HG02571 (cell line): ENCODE measurements around the gene FAM180B.
"Not testable (repeated sequence)": the region's sequence is repeated elsewhere in the genome, so short reads cannot be mapped to it uniquely, and the experiment has no call there.

ENCODE experiments used
- ATAC-seq: cut with Tn5 transposase; IDR thresholded peaks from one replicate; pipeline ENCODE4 v1.9.1; 2021; ENCODE audit warnings: mild to moderate bottlenecking, moderate library complexity; ENCODE audit not compliant: unreplicated experiment

Gene FAM180B

DNA sequence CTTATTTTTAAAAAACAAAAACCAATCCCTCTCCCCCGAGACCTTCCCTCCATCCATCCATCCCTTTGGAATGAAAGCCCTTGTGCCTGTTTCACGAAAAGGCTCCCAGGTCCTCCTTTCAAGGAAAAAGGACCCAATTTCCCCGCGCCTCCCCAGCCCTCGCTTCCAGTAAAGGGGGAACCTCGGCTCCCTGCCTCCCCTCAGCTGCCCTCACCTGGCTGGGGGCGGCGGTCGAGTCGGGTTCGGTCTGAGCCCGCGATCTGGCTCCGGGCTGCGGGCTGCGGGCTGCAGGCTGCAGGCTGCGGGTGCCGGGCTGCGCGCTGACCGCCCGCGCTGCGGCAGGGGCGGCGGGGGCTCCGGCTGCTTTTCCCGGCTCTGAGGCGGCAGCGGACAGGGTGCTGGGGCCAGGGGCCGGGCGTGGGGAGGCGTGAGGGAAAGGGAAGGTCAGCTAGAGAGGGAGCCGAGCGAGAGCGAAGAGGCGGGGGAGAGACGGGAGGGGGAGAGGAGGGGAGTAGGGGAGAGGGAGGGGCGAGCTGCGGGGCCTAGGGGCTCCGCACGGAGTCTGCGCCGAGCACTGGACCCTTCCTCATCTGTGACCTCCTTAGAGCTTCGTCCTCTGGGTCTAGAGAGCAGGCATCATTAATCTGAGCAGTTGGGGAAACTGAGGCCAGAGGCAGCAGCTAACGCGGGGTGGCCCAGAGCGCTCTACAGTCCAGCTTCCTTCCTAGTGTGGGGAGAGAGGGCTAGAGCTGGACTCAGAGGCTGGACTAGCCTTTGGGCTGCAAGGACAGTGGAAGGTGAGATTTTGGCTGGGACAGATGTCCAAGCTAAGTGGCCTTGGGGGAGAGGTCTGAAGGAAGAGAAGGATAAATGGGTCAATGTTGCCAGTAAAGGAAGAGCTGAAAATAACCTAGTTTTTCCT is 7.7 kb downstream of the FAM180B start, which contains the start of gene C1QTNF4:
Gene C1QTNF4 (minus strand): TSS at position 478 of the 922 bp plus-strand sequence. CDS start 3,601 bp downstream, outside the sequence.
- ATAC-seq = no peak

DNA sequence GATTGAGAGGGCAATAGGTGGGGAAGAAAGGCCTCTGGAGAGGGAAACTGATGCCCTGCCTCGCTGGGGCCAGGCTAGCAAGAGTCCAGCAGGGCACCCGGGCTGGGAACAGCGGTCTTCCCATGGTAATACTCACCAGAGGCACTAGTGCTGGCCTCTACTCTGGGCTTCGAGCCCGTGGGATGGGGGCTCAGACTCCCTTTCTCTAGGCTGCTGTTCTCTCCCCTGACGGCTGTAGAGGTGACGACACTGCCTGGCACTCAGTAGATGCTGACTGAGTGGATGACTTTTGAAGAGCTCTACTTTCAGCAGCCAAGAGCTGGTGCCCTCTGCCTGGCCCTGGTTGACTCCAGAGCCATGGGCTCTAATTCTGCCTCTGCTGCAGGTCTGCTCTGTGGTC is 8.6 kb downstream of the FAM180B start:
- ATAC-seq = no peak

DNA sequence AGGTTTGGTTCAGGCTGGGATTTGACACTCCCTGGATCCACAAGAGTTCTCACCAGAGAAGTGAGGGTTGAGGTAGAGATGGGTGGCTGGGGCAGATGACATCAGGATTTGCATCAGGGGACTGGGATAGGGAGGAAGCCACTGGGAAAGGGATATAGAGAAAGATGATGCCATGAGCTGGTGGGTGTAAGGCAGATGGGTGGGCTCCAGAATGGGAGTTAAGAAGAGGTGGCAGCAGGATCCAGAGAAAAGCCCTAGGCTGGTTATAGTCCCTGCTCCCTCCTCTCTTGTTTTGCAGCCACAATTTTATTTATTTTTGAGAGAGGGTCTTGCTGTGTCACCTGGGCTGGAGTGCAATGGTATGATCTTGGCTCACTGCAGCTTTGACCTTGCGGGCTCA is 9.5 kb downstream of the FAM180B start:
- no peak for ATAC-seq

DNA sequence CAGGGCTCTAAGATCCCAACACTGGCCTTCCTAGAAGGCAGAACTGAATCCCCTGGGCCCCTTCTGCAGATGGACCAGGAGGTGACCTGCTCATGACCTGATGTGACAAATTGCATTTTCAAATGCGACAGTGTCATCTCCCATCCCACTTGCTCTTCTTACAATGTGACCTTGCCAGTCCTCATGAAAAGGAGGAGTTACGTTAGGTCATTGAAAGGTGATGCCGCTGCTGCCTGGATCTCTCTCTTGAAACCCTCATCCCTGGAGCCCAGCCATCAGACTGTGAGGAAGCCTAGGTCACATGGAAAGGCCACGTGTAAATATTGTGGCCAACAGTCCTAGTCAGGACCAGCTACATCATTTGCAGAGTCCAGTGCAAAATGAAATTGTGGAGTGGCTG is 13.4 kb downstream of the FAM180B start:
- ATAC-seq = no peak

DNA sequence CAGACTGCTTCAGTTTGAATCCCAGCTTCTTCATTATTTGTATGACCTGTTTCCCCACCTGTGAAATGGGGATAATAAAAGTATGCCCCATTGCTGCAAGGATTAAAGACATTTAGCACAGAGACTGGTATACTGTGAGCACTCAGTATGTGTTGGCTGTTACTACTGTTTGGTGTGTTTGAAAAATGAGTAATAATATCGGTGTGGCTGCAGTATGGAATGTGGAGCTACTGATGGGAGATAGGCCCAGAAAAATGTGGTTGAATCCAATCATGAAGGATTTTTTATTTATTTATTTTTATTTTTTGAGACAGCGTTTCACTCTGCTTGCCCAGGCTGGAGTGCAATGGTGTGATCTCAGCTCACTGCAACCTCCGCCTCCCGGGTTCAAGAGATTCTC is 16.8 kb downstream of the FAM180B start:
- no peak for ATAC-seq

DNA sequence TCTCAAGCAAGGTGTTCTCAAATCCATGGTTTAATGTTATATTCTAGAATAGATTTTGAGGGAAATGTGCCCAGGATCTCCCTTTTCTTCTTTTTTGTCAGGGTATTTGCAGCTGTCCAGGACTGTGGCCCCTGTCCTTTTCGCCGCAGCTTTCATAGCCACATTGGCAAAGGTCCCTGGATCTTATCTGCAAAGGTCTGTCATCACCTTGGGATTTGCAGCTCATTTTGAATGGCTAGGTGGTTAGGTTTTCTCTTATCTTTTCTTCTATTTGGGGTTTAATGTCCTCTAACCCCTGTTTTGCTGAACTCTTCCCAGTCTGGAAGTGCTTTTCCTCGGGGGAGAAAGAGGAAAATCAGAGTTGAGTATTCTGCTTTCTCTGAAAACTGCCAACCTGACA is 19.4 kb downstream of the FAM180B start:
- no peak for ATAC-seq

DNA sequence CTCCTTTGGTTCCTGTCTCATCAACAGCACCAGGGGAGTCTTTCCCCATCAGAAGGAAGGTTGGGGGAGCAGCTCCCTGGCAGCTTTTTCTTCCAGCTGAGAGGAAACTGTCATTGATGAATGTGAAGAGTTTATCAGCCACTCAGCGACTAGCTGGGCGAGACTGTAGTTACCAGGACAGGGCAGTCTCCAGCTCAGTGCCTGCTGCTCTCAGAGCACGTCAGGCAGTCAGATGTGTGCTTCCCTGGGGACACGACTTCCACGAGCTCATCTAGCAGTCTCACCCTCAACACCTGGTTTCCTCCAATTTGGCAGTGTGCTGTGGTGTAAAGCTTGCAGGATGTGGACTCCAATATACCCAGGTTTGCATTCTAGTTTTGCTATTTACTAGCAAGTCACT is 20.3 kb downstream of the FAM180B start:
- ATAC-seq = no peak

DNA sequence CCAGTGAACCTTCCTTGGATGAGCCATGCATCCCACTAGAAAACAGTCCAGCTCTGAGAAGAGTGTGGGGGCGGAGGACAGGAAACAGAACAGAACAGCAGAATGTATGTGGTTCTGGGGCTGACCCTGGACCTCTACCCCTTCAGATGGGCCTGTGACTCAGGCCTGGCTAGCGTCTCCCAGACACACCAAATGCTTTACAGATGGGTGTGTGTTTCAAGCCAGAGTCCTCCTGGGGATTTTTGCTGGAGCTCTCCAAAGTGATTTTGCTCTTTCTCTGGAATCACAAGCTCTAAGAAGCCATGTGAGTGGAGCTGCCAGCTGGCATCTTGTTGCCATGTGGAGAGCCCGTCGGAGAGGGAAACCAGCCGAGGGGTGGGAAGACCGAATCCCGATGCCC is 20.9 kb downstream of the FAM180B start:
- ATAC-seq = no peak

DNA sequence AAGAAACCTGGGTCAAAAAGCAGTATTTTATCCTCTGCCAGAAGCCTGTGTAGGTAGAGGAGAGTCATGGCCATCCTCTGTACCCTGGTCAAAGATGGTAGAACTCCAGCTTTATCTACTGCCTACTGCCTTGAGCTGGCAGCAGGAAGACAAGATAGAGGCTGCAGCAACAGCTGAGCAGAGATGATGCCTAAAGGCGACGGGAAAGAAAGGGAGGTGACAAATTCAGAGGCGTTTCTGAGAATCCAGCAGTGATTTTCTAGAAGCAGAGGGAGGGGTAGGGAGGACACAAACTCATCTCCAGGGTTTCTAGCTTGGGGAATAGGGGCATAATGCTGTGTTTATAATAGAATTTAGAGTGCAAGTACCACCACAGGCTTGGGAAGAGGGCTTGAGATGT is 23.2 kb downstream of the FAM180B start:
- no peak for ATAC-seq

DNA sequence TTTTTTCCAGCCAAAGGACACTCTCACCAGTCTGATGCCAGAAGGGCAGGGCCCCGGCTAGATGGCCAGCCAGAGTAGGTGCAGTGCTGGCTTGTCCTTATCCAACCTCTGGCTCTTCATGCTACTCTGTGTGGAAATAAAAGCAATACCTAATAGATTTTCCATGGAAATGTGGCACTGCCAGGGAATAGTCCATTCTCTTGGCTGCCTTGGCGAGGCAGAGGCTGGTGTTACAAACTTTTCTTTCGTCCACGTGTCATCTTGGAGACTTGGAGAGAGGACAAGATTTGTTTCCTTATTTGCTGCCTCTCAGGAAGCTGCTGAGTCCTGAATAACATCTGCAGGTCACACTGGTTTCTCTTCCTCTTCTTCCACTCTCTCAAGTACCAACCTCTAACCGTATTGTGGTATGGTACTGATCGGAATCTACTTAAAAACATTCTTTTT is 24.9 kb downstream of the FAM180B start:
- ATAC-seq = no peak

DNA sequence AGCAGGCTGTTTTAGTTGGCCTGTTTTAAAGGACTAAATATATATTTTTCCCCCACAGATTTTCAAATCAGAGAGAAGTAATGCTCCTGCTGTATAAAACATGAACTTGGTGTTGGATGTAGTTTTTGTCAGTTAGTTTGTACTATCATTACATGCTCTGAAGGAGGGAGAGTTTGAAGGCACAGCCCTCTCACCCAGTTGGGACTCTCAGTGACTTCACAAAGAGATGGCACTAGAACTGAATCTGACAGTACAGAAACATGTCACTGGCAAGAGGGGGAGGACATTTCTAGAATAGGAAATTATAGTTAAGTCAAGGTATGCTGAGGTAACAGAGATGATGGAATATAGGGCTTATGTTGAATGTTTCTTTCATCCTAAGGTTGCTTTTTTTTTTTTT is 28.8 kb downstream of the FAM180B start:
- ATAC-seq = no peak

DNA sequence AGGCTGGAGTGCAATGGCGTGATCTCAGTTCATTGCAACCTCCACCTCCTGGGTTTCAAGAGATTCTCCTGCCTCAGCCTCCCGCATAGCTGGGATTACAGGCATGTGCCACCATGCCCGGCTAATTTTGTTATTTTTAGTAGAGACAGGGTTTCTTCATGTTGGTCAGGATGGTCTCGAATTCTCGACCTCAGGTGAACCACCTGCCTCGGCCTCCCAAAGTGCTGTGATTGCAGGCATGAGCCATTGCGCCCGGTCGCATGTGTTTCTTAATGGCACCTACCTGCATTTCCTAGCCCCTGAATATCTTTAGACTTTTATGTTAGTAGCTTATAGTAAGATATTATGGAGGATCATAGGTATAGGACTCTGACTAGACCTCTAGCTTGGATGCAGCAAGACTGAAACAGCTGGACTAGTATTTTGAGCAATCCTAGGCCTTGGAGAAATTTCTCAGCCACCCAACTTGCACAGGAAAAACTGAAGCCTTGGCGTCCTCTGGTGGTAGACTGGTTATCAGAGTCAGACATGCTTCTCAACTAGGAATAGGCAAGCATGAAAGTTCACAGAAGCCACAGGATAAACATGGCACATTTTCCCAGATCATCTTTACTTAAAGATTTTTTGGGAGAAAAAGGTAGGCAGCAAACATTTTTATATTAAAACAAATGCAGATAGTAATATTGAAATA is 30.4 kb downstream of the FAM180B start:
- no peak for ATAC-seq

DNA sequence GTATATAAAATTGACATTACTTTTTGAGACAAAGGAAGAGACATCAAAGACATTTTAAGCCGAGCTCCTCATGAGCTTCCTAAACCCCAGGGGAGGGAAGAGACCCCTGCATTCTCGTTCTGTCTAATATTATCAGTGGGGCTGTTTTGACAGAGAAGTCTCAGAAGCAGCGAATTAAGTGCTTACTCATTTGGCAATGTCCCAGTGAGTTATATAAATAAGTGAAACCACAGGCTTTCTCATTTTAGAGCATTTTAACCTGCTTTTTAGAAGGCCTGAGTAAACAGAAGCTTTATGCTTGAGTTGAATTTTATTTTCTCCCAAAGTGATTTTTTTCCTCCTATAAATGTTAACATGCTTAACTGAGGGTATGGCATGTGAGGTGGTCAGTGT is 30.9 kb downstream of the FAM180B start:
- no peak for ATAC-seq

DNA sequence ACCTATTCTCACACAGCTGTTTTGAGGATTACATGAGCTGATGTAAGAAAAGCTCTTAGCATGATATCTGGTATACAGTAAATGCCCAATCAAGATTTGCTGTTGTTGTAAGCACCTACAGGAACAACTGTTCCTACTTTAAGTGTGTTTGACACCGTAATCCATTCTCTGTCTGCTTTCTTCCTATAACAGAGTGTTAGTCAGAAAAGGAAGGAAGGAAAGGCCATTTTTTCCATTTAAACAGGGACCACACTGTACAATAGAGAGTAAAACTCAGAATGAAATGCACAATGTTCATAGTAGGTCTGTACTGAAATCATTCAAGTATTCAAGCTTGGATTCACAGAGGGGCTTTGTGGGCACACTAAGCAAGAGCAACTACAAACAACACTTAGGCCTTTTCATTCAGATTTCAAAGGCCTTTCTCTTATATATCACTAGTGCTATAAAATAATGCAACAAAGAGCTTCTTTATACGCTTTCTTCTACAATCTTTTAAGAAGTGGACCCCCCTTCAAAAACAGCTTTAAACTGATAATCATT is 34.4 kb downstream of the FAM180B start:
- ATAC-seq = no peak

DNA sequence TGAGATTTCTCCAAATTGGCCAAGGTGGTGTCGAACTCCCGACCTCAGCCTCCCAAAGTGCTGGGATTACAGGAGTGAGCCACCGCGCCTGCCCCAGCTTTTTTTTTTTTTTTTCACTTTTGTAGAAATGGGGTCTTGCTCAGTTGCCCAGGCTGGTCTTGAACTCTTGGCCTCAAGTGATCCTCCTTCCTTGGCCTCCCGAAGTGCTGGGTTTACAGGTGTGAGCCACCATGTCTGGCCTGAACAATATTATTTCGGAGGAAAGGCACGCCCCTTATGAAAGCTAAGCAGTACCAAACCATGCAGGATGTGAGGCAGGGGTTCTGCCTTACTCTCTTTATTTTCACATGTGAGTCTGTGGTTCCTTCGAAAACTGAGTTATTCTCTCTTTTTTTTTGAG is 39.8 kb downstream of the FAM180B start:
- no peak for ATAC-seq

DNA sequence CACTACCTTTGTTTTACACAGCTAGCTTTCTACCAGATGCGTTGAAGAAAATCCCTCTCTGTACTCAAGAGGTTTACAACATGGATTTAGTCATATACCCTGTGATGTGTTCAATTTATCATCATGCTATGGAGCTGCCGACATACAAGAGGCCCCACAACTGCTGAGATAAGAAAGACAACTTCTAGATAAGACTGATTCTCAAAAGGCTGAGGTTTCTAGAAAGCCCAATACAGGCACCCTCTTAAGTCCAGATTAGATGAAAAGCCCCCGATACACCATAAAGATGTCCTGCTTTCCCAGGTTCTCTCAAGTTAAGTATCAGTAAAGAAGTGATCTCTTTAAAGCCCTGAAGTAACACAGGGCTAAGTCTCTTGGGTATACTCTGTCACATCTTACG is 41.5 kb downstream of the FAM180B start:
- ATAC-seq = no peak

DNA sequence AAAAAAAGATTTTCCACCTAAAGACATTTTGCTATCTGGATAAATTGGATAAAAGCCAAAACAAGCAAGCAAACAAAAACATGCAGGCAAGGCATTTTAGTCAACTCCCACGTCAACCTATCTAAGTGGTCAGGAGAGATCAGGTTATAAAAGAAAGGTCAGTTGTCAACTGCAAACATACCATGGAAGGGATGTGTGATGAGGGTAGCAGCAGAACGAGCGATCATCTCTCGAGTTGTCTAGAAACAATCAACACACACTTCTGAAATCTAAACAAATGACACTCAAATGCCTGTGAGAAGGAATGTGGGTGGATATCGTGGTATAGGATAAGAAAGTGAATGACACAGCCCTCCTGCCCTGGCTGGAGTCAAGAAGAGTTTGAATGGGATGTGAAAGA is 45.0 kb downstream of the FAM180B start:
- ATAC-seq = no peak

DNA sequence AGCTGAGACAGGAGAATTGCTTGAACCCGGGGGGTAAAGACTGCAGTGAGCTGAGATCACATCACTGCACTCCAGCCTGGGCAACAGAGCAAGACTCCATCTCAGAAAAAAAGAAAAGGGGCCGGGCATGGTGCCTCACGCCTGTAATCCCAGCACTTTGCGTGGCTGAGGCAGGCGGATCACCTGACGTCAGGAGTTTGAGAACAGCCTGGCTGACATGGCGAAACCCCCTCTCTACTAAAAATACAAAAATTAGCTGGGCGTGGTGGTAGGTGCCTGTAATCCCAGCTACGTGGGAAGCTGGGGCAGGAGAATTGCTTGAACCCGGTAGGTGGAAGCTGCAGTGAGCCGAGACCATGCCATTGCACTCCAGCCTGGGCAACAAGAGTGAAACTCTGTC is 49.9 kb downstream of the FAM180B start:
- ATAC-seq = not testable (repeated sequence)
